ENCODE data around the gene HLA-DQA1.
"Not testable (repeated sequence)": the region's sequence is repeated elsewhere in the genome, so short reads cannot be mapped to it uniquely, and the experiment has no call there.

Gene HLA-DQA1

DNA sequence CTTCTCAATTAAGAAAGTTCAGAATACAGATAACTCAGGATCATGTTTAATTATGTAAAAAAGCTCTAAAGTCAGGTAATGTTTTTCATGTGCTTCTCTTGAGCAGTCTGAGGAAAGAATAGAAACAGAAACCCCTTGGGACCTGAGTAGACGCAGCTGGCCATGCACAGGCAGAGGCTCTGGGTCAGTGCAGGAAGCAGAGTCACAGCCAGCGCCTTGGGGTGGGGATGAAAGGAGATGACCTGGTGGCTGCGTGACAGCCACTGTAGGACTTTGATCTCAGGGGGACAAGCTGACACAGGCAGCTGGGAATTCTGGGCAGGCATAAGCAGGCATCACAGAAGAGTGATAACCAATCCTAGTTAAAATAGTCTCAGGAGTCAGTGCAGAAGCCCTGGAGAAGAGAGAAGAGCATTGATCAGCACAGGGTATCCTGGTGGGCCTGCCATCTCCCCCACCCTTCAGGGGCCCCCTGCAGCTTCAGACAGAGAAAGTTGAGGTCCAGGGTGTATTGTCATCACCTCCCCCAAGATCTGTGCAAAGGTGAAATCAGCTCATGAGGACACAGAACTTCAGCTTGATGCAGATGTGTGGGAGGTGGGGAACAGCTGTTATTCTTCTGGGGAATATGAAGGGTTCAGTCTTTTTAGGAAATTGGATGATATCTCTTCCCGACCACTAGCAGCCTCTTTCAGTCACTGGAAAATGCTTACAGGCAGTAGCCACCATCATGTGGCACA lies 22.8 kb downstream of the HLA-DQA1 start:
- DNase-seq (ENCODE audit: low read depth): no peak

DNA sequence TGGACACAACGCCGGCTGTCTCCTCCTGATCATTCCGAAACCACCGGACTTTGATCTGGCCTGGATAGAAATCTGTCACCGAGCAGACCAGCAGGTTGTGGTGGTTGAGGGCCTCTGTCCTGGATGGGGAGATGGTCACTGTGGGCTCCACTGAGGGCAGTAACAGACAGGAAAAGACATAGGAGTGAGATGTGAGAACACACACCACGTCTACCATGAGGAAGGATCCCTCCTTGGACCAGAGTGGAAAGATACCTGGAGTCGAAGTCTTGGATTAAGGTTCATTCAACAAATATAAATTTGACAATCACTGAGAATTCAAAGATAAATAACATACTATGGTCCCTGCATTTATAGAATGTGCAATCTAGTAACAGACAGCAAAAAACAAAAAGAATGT lies 24.9 kb downstream of the HLA-DQA1 start:
- DNase-seq (ENCODE audit: low read depth): no peak

DNA sequence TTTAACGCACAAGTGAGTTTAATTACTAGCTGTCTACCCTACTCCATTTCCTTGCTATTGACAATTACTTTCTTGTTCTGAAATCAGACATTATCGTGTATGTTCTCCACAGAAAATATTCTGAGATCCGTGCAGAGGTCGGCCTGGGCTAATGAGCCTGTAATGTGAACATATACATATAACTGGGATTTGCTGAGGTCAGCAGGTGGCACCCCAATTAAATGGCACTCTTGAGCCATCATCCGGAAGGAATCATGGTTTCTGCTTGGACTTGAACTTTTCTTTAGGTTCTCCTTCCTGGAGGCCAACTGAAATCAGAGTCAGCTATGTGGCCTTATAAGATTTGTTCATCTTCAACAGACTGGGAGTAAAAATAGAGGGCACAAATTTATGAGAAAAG lies 25.6 kb downstream of the HLA-DQA1 start:
- no peak for DNase-seq (ENCODE audit: low read depth)

DNA sequence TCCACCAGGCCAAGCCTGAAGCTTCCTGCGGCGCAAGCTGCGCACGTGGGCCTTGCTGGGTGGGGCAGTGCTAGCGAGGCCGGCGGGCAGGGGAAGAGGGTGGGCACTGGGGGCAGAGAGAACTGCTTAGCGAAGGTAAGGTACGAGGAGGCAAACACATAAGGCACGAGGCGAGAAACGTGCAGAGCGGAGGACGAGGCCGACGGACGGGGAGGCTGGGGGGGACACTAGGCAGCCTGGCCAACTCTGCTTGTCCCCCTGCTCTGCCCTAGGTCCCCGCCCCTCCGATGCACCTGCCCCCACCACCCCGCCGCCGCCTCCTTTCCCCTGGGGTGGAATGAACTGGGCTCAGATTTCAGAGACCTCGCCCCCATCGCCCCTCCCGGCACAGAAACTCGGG lies 27.1 kb downstream of the HLA-DQA1 start:
- no peak for DNase-seq (ENCODE audit: low read depth)

DNA sequence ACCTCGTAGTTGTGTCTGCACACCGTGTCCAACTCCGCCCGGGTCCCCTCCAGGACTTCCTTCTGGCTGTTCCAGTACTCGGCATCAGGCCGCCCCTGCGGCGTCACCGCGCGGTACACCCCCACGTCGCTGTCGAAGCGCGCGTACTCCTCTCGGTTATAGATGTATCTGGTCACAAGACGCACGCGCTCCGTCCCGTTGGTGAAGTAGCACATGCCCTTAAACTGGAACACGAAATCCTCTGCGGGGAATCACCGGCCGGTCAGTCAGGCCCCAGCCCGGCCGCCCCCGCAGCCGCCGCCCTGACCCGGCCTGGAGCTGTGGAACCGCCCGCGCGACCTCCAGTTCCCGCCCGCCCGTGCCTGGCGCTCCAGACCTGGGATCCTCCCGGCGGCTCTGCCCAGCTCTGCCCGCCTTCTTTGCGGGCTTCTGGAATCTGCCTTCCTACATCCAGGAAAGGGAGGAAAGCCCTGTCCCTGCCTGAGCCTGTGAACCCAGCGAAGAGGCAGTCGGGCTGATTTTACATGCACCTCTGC lies 27.7 kb downstream of the HLA-DQA1 start:
- peak; percentile 10 for DNase-seq (ENCODE audit: low read depth)

DNA sequence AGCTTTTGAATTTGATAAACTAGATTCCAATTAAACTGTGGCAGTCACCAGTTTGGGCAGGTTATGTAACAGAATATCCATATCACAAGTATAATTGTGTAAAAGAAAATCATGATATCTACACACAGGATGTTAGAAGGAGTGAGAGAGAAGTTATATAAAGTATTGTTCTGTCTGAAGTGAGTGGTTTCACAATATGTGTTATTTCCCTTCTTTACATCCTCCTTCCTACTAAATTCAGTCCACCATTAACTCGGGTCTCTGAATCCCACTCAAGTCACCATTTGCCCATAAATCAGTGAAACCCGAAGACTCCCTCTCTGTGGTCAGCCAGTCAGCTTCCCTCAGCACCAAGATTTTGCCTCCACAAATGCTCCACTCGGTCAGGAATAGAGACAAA lies 28.5 kb downstream of the HLA-DQA1 start:
- DNase-seq (ENCODE audit: low read depth): no peak

DNA sequence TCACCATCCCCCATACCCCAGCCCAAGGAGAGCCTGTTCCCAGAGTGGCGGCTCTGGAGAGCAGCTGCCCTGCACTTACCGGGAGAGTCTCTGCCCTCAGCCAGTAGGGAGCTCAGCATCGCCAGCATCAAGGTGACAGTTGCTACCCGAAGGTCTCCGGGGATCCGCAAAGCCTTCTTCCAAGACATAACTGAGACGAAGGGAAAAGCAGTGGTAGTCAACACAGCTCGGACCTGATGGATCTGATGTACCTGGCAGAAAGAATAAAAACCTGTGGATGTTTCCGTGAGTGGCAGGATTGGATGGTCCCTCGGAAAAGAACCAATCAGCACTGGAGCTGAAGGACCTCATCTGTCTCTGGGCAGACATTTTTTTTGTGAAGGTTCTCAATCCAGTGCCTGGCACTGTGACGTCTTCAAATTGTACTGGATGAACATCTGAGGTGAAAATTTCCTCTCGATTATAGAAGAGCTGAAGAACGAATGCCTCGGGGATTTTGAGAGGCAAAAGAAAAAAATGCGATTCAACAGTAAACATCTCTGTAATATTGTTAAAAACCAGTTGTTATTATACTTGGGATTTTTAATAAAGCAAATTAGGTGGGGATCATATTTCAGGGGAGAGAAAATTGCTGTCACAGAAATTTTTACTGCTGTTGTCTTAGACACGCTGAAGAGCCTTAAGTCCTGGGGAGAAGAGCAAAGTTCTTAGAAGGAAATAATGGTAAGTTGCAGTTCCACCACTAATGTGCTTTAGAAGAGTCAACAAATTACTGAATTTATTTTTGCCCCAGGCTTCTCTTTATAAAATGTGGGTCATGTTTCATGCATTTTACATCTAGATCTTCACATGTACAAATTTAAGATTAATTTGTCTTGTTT lies 29.5 kb downstream of the HLA-DQA1 start, which contains the start of gene HLA-DQB1:
HLA-DQB1 (minus strand) TSS at position 238 of the 881 bp plus-strand sequence; CDS start at position 188, 50 bp downstream.
- peak; percentile 17 for DNase-seq (ENCODE audit: low read depth)

DNA sequence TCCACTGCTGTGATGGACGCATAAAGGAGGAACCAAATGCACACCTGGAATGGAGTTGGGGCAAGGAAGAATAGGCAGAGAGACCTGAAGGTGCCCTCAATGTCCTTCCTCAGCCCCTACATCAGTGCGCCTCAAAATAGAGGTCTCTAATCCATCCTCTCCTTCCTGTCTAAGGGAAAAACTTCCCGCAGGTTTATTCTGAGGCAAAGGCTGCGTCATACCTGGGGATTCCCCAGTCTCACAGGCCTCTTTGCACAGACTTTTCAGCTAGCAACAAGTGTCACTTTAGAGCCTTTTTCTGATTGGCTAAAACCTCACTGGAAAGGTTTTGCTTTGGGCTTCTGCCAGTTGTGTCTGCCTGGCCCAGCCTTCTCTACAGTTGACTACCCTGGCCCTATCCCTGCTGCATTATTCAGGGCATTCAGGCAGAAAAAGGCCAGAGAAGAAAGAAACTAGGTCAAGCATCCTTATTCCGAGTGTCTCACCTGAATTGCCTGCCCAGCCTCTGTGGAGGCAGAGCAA lies 31.1 kb downstream of the HLA-DQA1 start:
- DNase-seq (ENCODE audit: low read depth): peak; percentile 31

DNA sequence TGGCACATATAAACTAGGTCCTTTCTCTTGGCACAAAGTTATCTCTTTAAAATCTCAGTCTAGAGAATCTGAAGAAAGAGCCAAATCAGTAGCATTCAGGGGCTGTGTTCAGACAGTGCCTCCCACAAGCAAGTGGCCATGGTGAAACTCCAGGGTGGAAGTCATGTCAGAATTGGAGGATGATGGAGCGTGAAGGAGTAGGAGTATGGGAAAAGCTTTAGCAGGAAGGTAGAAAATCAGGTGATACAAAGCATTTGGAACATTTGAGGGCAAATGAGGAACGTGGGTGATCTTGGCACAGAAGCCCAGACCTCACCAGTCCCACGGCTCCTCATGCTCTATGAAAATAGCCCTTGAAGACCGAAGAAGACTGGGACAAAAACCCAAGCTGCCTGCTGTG lies 32.0 kb downstream of the HLA-DQA1 start:
- no peak for DNase-seq (ENCODE audit: low read depth)

- no peak for DNase-seq (ENCODE audit: low read depth)
Observed at GRCh38 chr6:32669893-32670292, 32.7 kb downstream of the HLA-DQA1 start.

GRCh38 chr6:32671908-32672307 lies 34.7 kb downstream of the HLA-DQA1 start:
- not testable (repeated sequence) for DNase-seq (ENCODE audit: low read depth)

DNA sequence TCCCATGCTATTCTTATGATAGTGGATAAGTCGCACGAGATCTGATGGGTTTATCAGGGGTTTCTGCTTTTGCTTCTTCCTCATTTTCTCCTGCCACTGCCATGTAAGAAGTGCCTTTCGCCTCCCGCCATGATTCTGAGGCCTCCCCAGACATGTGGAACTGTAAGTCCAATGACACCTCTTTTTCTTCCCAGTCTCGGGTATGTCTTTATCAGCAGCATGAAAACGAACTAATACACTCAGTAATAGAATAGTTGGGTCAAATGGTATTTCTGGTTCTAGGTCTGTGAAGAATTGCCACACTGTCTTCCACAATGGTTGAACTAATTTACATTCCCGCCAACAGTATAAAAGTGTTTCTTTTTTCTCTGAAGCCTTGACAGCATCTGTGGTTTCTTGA lies 36.9 kb downstream of the HLA-DQA1 start:
- not testable (repeated sequence) for DNase-seq (ENCODE audit: low read depth)

GRCh38 chr6:32679492-32679891 lies 42.3 kb downstream of the HLA-DQA1 start:
- DNase-seq (ENCODE audit: low read depth): no peak

- DNase-seq (ENCODE audit: low read depth): no peak
Observed at GRCh38 chr6:32680055-32680454, 42.8 kb downstream of the HLA-DQA1 start.

DNA sequence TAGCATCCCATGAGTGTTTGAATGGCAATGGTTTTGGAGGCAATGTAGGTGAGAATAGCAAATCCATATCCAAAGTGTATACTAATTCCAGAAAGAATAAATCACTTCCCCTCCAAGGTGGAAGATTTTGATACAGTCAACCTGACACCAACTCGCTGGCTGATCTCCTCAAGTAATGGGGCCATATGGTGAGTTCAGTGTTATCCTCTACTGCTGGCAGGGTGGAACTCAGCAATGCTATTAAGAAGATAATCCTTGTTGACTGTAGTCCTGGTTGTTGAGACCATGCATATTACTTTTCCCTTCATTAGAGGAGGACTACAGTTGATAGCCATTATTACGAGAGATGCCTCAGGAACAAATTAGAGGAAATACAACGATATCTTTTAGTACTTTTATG lies 47.0 kb downstream of the HLA-DQA1 start:
- DNase-seq (ENCODE audit: low read depth): no peak

DNA sequence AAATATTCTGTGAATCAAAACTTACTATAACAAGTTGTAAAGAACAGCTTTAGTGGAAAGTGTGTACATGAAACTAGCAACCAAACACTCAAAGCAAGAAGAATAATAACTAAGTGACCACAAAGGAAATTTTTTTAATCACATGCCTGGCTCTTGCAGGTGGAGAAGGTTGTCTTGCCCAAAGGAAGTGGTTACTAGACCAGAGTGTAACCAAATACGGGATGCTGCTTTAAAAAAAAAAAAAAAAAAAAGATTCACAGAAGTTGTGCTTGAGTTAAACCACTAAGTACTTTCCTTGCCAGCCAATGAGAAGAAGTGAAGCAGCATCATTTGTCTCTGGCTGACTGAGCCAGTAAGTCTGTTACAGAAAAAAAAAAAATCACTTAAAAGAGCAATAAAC lies 48.4 kb downstream of the HLA-DQA1 start:
- no peak for DNase-seq (ENCODE audit: low read depth)

GRCh38 chr6:32689531-32690501 lies 52.6 kb downstream of the HLA-DQA1 start:
- no peak for DNase-seq (ENCODE audit: low read depth)

GRCh38 chr6:32692019-32692418 lies 54.8 kb downstream of the HLA-DQA1 start:
- peak; percentile 26 for DNase-seq (ENCODE audit: low read depth)

Data from activated T-helper 1 cell treated with Interleukin-2 at 50 U/mL for 16 hours (primary cell).